GM15510 (cell line): Measurements from ENCODE around the gene LMO1.

ENCODE experiments used
- POLR2A ChIP-seq: IDR thresholded peaks from 3 replicates; pipeline ENCODE4 v1.6.1; 2011; ENCODE audit warnings: borderline replicate concordance; ENCODE audit not compliant: insufficient read length; ENCODE audit errors: extremely low read depth

Gene LMO1

DNA sequence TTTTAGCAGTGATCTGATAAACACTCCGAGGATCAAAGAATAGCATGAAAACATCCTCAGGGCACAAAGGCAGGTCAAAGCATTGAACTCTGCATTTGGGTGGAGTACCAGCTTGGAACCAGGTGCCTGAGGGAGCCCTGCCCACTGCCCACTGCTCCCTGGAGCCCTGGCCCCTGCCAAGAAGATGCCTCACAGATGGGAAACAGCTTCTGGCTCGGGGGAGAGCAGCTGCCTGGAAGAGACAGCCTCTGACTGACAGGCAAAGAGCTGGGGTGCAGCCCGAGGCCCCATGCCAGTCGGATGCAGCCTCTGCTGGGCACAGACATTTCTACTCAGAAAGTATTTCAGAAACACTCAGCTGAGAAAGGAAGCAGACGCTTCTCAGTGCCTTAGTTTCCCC is 13.2 kb downstream of the LMO1 start:
- TF ChIP-seq POLR2A: no peak

DNA sequence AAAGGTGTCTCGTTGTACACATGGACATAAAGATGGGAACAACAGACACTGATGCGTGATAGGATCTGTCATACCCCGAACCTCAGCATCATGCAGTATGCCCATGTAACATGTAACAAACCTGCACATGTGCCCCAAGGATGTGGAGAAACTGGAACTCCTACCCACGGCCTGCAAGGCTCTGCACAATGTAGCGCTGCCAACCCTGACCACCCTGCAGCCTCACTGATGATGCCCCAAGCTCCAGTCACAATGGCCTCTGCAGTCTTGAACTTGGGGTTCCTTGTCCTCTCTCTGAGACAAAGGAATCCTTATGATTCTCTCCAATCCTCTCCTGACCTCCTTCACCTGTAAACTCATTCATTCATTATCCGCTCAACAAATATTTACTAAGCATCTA is 14.2 kb downstream of the LMO1 start:
- TF ChIP-seq POLR2A: no peak

DNA sequence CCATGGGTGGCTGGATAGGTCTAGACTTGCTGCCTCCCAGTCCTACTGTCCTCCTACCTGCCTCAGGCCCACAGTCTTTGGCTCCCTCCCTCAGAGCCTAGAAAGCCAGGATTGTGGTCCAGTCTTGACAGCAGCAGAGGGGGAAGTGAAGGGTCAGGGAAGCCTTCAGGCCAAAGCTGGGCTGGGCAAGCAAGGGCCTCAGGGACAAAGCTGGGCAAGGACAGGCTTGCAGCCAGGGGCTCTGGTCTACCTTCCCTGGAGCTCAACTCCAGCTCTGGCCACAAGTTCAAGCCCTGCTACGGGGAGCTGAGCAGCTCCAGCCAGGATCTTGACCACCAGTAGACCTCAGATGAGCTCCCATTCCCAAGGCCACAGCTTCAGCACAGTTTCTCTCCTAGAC is 14.9 kb downstream of the LMO1 start:
- TF ChIP-seq POLR2A: no peak

DNA sequence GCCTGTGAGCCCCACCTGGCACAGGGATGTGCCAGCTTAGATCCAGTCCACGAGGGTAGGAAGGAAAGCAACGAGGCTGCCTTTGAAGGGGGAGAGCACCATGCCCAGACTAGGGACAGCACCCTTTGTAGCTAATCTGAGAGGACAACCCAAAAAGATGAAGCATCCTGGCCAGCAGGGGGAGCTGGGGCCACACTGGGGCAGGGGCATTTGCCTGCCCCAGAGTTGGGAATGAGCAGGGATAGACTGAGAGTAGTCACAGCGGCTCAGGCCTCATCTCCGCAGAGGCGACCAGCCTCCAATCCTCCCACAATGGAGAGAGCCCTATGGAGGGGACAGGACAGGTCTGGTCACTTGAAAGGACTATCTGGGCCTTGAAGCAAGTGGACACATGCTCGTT is 16.4 kb downstream of the LMO1 start:
- no peak for TF ChIP-seq POLR2A

DNA sequence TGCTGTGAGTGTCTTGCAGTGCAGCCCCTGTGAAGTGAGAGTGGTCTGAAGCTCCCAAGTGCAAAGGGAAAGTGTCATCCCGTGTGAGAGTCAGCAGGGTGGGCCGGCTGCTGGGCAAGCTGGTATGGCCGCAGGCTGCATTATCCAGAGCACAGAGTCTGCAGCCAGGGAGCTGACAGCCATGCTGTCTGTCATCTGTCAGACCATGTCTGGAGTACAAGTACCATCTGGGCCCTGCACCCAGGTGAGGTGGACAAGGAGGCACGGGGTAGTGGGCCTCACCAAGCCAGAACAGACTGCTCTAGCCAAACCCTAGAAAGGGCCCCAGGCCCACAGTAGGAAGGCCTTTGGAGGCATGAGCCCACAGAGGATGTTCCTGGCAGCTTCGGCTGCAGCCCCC is 20.2 kb downstream of the LMO1 start:
- TF ChIP-seq POLR2A: no peak

GRCh38 chr11:8242499-8243280 is 21.0 kb downstream of the LMO1 start:
- TF ChIP-seq POLR2A: no peak

GRCh38 chr11:8242118-8242475 is 21.6 kb downstream of the LMO1 start:
- TF ChIP-seq POLR2A: no peak

DNA sequence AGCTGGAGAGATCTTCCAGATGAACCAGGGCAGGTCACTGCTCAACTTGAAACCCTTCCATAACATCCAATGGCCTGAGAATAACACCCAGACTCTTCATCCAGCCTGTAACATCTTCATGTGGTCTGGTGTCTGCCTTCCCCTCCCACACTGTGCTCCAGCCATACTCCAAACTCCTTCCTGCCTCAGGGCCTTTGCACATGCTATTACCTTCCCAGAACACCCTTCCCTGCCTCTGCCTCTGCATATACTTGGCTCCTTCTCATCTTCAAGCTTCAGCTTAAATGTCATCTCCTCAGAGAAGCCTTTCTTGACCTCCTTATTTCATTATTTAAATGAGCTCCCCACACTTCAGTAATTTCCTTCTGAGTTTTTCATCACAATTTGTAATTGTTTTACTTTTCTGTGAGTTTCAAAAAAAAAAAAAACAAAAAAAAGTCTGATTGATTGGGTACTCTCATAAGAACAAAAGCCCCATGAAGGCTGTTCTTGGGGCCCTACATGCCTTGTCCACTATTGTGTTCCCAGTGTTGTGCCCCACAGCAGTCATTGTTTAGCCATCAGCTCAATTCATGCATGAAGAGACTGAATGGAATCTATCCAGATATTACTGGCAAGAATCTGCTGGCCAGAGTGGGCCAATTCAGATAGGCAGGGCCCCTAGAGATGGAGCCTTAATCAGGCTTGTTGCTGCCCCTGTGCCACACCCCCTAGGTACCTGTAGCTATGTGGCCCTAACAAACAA is 22.1 kb downstream of the LMO1 start:
- TF ChIP-seq POLR2A: no peak

DNA sequence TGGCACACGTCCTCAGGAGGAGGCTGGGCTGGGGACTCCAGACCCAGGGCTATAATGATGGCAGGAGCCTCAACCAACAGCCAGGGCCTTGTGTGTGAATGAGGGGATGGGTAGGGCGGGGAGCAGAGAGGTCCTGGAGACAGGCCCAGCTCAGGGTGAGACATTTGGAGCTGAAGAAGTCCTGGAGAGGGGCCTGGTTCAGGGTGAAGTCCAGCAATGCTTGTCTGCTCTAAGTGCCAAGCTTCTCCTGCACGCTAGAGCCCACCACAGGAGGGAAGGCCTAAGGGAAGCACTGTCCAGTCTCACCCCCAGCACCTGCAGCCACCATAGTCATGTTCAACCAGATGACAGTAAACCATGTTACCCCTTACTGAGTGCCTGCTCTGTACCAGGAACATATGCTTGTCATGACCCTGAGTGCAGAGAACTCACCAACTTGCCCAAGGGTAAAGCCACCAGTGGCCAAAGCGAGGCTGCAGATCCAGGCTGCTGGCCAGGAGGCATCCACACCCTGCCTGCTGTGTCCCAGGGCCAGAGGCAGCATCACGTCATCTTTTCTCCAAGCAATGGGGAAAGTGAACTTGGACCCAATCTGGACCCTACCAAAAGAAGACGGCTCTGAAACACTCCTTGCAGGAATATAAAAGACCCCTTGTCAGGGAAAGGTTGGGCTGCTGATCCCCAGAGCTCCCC is 24.0 kb downstream of the LMO1 start:
- TF ChIP-seq POLR2A: no peak

- TF ChIP-seq POLR2A: no peak
Observed at GRCh38 chr11:8239040-8239439, 24.6 kb downstream of the LMO1 start.

GRCh38 chr11:8237453-8237852 is 26.2 kb downstream of the LMO1 start:
- TF ChIP-seq POLR2A: no peak

DNA sequence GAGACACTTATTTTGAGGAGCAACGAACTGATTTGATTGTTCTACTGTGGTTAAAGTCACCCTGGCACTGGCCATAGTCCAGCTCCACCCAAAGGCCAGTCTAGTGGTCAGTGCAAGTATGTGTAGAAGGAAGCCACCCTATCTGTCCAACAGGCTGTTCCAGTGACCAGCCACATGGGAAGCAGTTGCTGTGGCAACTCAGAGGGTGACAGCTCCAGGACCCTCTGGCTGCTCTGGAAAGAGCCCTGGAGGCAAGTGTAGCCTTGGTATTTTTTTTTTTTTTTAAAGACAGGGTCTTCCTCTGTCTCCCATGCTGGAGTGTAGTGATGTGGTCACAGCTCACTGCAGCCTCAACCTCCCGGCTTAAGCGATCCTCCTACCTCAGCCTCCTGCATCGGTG is 27.8 kb downstream of the LMO1 start:
- no peak for TF ChIP-seq POLR2A

DNA sequence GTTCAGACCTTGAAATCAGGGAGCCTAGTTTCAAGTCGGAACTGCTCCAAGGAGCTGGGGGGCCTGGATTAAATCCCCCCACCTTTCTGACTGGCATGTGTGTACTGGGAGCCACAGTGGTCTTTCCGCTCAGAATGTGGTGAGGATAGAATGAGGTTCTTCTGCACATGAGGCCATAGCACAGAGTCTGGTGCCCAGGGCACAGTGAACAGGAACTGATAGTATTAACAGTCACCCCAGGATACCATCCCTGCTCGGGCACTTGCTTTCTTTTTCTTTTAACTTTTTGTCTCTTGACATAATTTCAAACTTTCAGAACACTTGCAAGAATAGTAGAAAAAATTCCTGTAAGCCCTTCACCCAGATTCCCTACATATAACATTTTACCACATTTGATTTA is 28.8 kb downstream of the LMO1 start:
- no peak for TF ChIP-seq POLR2A

DNA sequence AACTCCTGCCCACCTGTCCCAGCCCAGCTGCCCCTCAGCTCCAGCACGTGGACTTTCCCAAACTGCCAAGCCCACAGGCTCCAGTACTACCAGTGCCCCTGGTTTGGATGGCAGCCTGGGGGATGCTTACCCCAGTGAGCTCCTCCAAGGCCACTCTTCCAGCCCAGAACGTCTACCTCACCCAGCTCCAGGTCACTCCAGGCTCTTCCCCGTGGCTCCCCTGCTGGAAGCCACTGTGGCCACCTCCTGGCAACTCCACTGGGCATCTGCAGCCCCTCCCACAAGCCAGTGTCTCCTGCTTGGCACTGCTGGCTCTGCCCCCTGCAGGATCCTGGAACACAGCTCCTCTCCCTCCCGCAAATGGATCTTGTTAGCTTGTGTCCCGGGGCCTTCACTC is 29.3 kb downstream of the LMO1 start:
- no peak for TF ChIP-seq POLR2A

GRCh38 chr11:8233691-8234424 is 29.8 kb downstream of the LMO1 start:
- TF ChIP-seq POLR2A: no peak
